HepG2 (cell line): ENCODE data around the gene PFKFB4. TPM values are rescaled to one million over a fixed set of nuclear protein-coding genes. Genes with fewer than 3 reads are reported as not detected.

Source experiments
- ATAC-seq: fragments of 200-7000 bp; cut with Tn5 transposase; 3 replicates; pipeline ENCODE4 v1.9.1; 2020; ENCODE audit warnings: mild to moderate bottlenecking, moderate library complexity
- BruUV-seq: library from RNA; stranded (reverse); fragments of 400-500 nt; replicated peaks from 2 replicates; lab custom pipeline; 2021; lab: Mats Ljungman, UMichigan
- CTCF ChIA-PET: fragments of 300-600 bp; formaldehyde crosslinking; extraction: SDS; loops from one replicate; lab custom pipeline; 2021; ENCODE audit warnings: low total read pairs, inconsistent platforms, low intra/inter-chr PET ratio; lab: Yijun Ruan, JAX
- POLR2A ChIA-PET: fragments of 350-600 bp; sonication (Branson Sonifier 250); formaldehyde crosslinking; loops from one replicate; lab custom pipeline; 2020; ENCODE audit warnings: antibody characterized with exemption, inconsistent platforms; lab: Yijun Ruan, JAX
- DNase-seq: peaks from one replicate; pipeline ENCODE4 v3.0.0-alpha.2; 2015; ENCODE audit warnings: low spot score
- FAIRE-seq: peaks from 3 replicates; lab custom pipeline; 2011; peaks lifted over from hg19 to GRCh38; lab: Jason Lieb, UNC
- H2AFZ ChIP-seq: one replicate; pipeline ENCODE4 v1.6.1; 2011; ENCODE audit warnings: low read length, inconsistent platforms
- H3K27ac ChIP-seq: fragments of 300-600 bp; 3 replicates; pipeline ENCODE4 v1.8.0; 2011; ENCODE audit warnings: mixed run types, mild to moderate bottlenecking, mixed read lengths, low read length, inconsistent platforms; ENCODE audit not compliant: insufficient read depth; ENCODE audit errors: extremely low read length
- H3K27me3 ChIP-seq, 2 experiments: fragments of 200-600 bp in 1 of 2; 2 replicates in 1 of 2; 3 replicates in 1 of 2; pipeline versions ENCODE4 v1.6.0 to v1.8.0; 2011; ENCODE audit warnings: low read length in 2 of 2, mild to moderate bottlenecking in 2 of 2, moderate library complexity in 2 of 2, inconsistent platforms in 1 of 2; ENCODE audit not compliant: insufficient read depth in 2 of 2, control insufficient read depth in 1 of 2
- H3K36me3 ChIP-seq, 2 experiments: fragments of 200-600 bp in 1 of 2; replicated peaks in 1 of 2; 2 replicates in 1 of 2; 3 replicates in 1 of 2; pipeline versions ENCODE4 v1.5.1 to v1.8.0; 2011; ENCODE audit warnings: low read length in 2 of 2, inconsistent platforms in 1 of 2; ENCODE audit not compliant: insufficient read depth in 2 of 2, control insufficient read depth in 1 of 2
- H3K4me1 ChIP-seq: 2 replicates; pipeline ENCODE4 v1.5.1; 2012; ENCODE audit warnings: low read length, inconsistent platforms; ENCODE audit not compliant: insufficient read depth
- H3K4me2 ChIP-seq: 2 replicates; pipeline ENCODE4 v1.6.0; 2011; ENCODE audit warnings: low read depth, low read length, inconsistent platforms
- H3K4me3 ChIP-seq, 3 experiments: fragments of 200-600 bp in 1 of 3; sonication (generic), shearing (Covaris generic) in 1 of 3; replicated peaks in 1 of 3; 2 replicates each; pipeline ENCODE4 v1.5.1; 2011 to 2016; ENCODE audit warnings: low read length in 3 of 3, inconsistent platforms in 2 of 3, low read depth in 2 of 3, mild to moderate bottlenecking in 2 of 3, control low read depth in 1 of 3, mixed read lengths in 1 of 3; ENCODE audit not compliant: insufficient read depth in 1 of 3
- H3K79me2 ChIP-seq: one replicate; pipeline ENCODE4 v1.6.1; 2011; ENCODE audit warnings: low read length, inconsistent platforms; ENCODE audit not compliant: insufficient read depth
- H3K9ac ChIP-seq: 2 replicates; pipeline ENCODE4 v1.6.0; 2011; ENCODE audit warnings: mild to moderate bottlenecking, low read depth, low read length, inconsistent platforms; ENCODE audit not compliant: insufficient read depth
- H3K9me3 ChIP-seq: 2 replicates; pipeline ENCODE4 v1.5.1; 2012; ENCODE audit warnings: mild to moderate bottlenecking, low read length
- H4K20me1 ChIP-seq: 2 replicates; pipeline ENCODE4 v1.6.0; 2011; ENCODE audit warnings: inconsistent platforms, mild to moderate bottlenecking, low read length, moderate library complexity; ENCODE audit not compliant: insufficient read depth
- WGBS: methylation state at CpG from one replicate; pipeline ENCODE4 v1.1.6; 2017; ENCODE audit warnings: low lambda C conversion rate; 5-methylcytosine and 5-hydroxymethylcytosine counted together
- in situ Hi-C: cut with HindIII; loops from 2 replicates; pipeline ENCODE4 v1.10.0; 2017; ENCODE audit warnings: low pct_unique_long_range_greater_than_20kb; ENCODE audit not compliant: extremely low pct_ligation_motif_present
- intact Hi-C: fragments of 100-400 bp; cut with micrococcal nuclease; formaldehyde crosslinking; loops from one replicate; pipeline ENCODE4 v1.10.0; 2022; ENCODE audit not compliant: unreplicated experiment
- polyA plus RNA-seq, 8 experiments: library from polyadenylated mRNA; depleted of rRNA in 3 of 8; stranded (reverse) in 7 of 8; unstranded in 1 of 8; fragments of >200 nt; fragmentation: Illumina TruSeq in 4 of 8; extraction: Trizol in 4 of 8; gene quantifications; 2 replicates each; pipeline versions ENCODE4 v1.2.1 to v1.2.3, GENCODE V29; 2011 to 2016; ENCODE audit warnings: low read depth in 4 of 8, missing spikeins in 1 of 8, mixed read lengths in 1 of 8; ENCODE audit not compliant: insufficient read depth in 1 of 8
- total RNA-seq, 5 experiments: library from RNA; depleted of rRNA; stranded (reverse); fragments of >200 nt; fragmentation: Illumina TruSeq; extraction: Trizol; gene quantifications; 2 replicates each; pipeline ENCODE4 v1.2.3, GENCODE V29; 2016; ENCODE audit warnings: low read depth in 1 of 5
- TF ChIP-seq, protein P1 (sequence below): sonication (generic); formaldehyde crosslinking; IDR thresholded peaks from 2 replicates; pipeline ENCODE4 v1.5.1; 2020; ENCODE audit warnings: mild to moderate bottlenecking, missing genetic modification reagents, moderate library complexity
- TF ChIP-seq, protein P2 (sequence below): IDR thresholded peaks from 2 replicates; pipeline ENCODE4 v1.6.1; 2016; ENCODE audit warnings: mild to moderate bottlenecking

The PFKFB4 gene
- total and polyA plus RNA-seq, 2 of the 13 experiments (the other 11 are each of a cell fraction or from before 2014, with no cell fraction given) = 7.1 to 103 TPM

DNA sequence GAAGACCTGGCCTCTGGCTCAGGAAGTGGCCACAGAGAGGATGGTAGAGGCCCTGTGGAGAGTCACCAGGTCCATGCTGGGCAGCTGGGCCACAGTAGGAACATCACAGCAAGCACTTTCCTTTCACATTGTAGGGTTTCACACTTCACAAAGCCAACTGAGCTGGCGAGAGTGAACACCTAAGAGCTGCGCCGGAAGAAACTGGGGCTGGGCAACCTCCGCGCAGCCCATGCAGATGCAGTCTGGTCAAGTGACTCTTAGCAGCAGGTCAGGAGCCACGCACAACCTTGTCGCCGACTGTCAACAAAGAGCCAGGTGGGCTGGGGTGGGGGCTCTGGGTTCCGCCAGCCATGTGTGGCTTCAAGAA lies 37.3 kb downstream of the PFKFB4 start:
- ATAC-seq (no peak), FAIRE-seq (no peak), DNase-seq (no peak)
- Histone ChIP-seq H3K9ac (no peak overlapping the region), H2AFZ (no peak overlapping the region), H3K27me3 (no peaks in the 10 kb centered on the region), H4K20me1 (no peaks in the 10 kb centered on the region), H3K4me1 (no peaks in the 10 kb centered on the region), H3K27ac (no peak overlapping the region), H3K79me2 (no peaks in the 10 kb centered on the region), H3K36me3 (peaks cover 12 to 33% of the 10 kb centered on the region in 2 experiments), H3K4me2 (no peak overlapping the region), H3K4me3 (no peak overlapping the region), H3K9me3 (no peaks in the 10 kb centered on the region)
- no TSS peak for BruUV-seq
- CTCF ChIA-PET = no interaction called here
- POLR2A ChIA-PET = no interaction called here
- intact Hi-C loops (no loop called here), in situ Hi-C loops (no loop called here)
- TF ChIP-seq, protein P1, sequence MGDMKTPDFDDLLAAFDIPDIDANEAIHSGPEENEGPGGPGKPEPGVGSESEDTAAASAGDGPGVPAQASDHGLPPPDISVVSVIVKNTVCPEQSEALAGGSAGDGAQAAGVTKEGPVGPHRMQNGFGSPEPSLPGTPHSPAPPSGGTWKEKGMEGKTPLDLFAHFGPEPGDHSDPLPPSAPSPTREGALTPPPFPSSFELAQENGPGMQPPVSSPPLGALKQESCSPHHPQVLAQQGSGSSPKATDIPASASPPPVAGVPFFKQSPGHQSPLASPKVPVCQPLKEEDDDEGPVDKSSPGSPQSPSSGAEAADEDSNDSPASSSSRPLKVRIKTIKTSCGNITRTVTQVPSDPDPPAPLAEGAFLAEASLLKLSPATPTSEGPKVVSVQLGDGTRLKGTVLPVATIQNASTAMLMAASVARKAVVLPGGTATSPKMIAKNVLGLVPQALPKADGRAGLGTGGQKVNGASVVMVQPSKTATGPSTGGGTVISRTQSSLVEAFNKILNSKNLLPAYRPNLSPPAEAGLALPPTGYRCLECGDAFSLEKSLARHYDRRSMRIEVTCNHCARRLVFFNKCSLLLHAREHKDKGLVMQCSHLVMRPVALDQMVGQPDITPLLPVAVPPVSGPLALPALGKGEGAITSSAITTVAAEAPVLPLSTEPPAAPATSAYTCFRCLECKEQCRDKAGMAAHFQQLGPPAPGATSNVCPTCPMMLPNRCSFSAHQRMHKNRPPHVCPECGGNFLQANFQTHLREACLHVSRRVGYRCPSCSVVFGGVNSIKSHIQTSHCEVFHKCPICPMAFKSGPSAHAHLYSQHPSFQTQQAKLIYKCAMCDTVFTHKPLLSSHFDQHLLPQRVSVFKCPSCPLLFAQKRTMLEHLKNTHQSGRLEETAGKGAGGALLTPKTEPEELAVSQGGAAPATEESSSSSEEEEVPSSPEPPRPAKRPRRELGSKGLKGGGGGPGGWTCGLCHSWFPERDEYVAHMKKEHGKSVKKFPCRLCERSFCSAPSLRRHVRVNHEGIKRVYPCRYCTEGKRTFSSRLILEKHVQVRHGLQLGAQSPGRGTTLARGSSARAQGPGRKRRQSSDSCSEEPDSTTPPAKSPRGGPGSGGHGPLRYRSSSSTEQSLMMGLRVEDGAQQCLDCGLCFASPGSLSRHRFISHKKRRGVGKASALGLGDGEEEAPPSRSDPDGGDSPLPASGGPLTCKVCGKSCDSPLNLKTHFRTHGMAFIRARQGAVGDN (CRISPR knock-in tag) = peak; percentile 12; the same call in 1 of the 2 replicates
- TF ChIP-seq, protein P2, sequence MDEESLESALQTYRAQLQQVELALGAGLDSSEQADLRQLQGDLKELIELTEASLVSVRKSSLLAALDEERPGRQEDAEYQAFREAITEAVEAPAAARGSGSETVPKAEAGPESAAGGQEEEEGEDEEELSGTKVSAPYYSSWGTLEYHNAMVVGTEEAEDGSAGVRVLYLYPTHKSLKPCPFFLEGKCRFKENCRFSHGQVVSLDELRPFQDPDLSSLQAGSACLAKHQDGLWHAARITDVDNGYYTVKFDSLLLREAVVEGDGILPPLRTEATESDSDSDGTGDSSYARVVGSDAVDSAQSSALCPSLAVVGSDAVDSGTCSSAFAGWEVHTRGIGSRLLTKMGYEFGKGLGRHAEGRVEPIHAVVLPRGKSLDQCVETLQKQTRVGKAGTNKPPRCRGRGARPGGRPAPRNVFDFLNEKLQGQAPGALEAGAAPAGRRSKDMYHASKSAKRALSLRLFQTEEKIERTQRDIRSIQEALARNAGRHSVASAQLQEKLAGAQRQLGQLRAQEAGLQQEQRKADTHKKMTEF (CRISPR knock-in tag) = no peak
- 98% methylated on average over 6 of the region's 9 CpGs for WGBS
